Lower lobe of right lung (tissue), 2 donors: Measurements from ENCODE around the gene GCAT. TPM values are rescaled to one million over a fixed set of nuclear protein-coding genes. Genes with fewer than 3 reads are reported as not detected.

Source experiments
- ATAC-seq, 2 donors: fragments of 200-7000 bp; cut with Tn5 transposase; one replicate each; pipeline ENCODE4 v1.9.1; 2020 to 2022; ENCODE audit warnings: mild to moderate bottlenecking in 2 of 2, moderate library complexity in 2 of 2
- DNase-seq: peaks from one replicate; pipeline ENCODE4 v3.0.0-alpha.2; 2020
- H3K27ac ChIP-seq: fragments of 200-600 bp; one replicate; pipeline ENCODE4 v1.8.0; 2022
- H3K27me3 ChIP-seq: fragments of 200-600 bp; one replicate; pipeline ENCODE4 v1.8.0; 2022; ENCODE audit warnings: low read depth
- H3K36me3 ChIP-seq: fragments of 200-600 bp; one replicate; pipeline ENCODE4 v1.8.0; 2022; ENCODE audit warnings: mild to moderate bottlenecking
- H3K4me1 ChIP-seq: fragments of 200-600 bp; one replicate; pipeline ENCODE4 v1.8.0; 2022
- H3K4me3 ChIP-seq: fragments of 200-600 bp; one replicate; pipeline ENCODE4 v1.8.0; 2022; ENCODE audit warnings: mild to moderate bottlenecking
- H3K9me3 ChIP-seq: fragments of 200-600 bp; one replicate; pipeline ENCODE4 v1.8.0; 2022
- CTCF ChIP-seq: fragments of 200-600 bp; IDR thresholded peaks from one replicate; pipeline ENCODE4 v1.8.0; 2022; ENCODE audit warnings: antibody characterized with exemption, mild to moderate bottlenecking
- intact Hi-C: fragments of 100-400 bp; cut with DNase I; formaldehyde crosslinking; loops from one replicate; pipeline ENCODE4 v1.11.0; 2022
- total RNA-seq: library from RNA; stranded (reverse); fragmentation: NEBNext Ultra II Directional; extraction: Animal tissue kit (Norgen Biotek cat#: 25700); gene quantifications from one replicate; pipeline ENCODE4 v1.2.1, GENCODE V29; 2021
- donor health status: DM: no; HTN: yes; CAD: no; lungs with severe emphysema.

Gene GCAT
- total RNA-seq, 1 donor from 2014 or later, result 7.1 TPM

GRCh38 chr22:37782340-37783168 is 25.2 kb upstream of the GCAT start:
- Histone ChIP-seq H3K4me1 (no peaks in the 10 kb centered on the region), H3K27ac (no peak overlapping the region), H3K27me3 (no peaks in the 10 kb centered on the region), H3K9me3 (no peaks in the 10 kb centered on the region), H3K36me3 (no peaks in the 10 kb centered on the region), H3K4me3 (no peak overlapping the region)
- DNase-seq, result no peak
- intact Hi-C loops, result no loop called here
- ATAC-seq, result no peak
- no peak for TF ChIP-seq CTCF

- DNase-seq (peak; percentile 68), ATAC-seq (peak; percentile 56 to 73)
- no peaks in the 10 kb centered on the region for H3K36me3 ChIP-seq
- H3K4me3 ChIP-seq, result no peak overlapping the region
- no peaks in the 10 kb centered on the region for H3K4me1 ChIP-seq
- H3K27ac ChIP-seq, result no peak overlapping the region
- no peak for TF ChIP-seq CTCF
- H3K9me3 ChIP-seq, result no peaks in the 10 kb centered on the region
- no peaks in the 10 kb centered on the region for H3K27me3 ChIP-seq
- intact Hi-C loops, result no loop called here
Measured at GRCh38 chr22:37784829-37785495, 22.8 kb upstream of the GCAT start.

- Histone ChIP-seq H3K9me3 (no peaks in the 10 kb centered on the region), H3K4me3 (no peak overlapping the region), H3K36me3 (no peaks in the 10 kb centered on the region), H3K27me3 (no peaks in the 10 kb centered on the region), H3K27ac (no peak overlapping the region), H3K4me1 (no peaks in the 10 kb centered on the region)
- no peak for ATAC-seq
- TF ChIP-seq CTCF, result no peak
- DNase-seq, result no peak
- intact Hi-C loops, result no loop called here
Measured at GRCh38 chr22:37790234-37790633, 17.5 kb upstream of the GCAT start.

- no peaks in the 10 kb centered on the region for H3K27me3 ChIP-seq
- no peaks in the 10 kb centered on the region for H3K36me3 ChIP-seq
- no peak overlapping the region for H3K27ac ChIP-seq
- H3K4me1 ChIP-seq, result no peaks in the 10 kb centered on the region
- ATAC-seq, result no peak
- no peaks in the 10 kb centered on the region for H3K9me3 ChIP-seq
- TF ChIP-seq CTCF, result no peak
- intact Hi-C loops, result no loop called here
- no peak overlapping the region for H3K4me3 ChIP-seq
- no peak for DNase-seq
Measured at GRCh38 chr22:37792494-37792893, 15.2 kb upstream of the GCAT start.

- Histone ChIP-seq H3K27me3 (no peaks in the 10 kb centered on the region), H3K4me3 (no peak overlapping the region), H3K36me3 (no peaks in the 10 kb centered on the region), H3K27ac (no peak overlapping the region), H3K4me1 (no peaks in the 10 kb centered on the region), H3K9me3 (no peaks in the 10 kb centered on the region)
- intact Hi-C loops, result no loop called here
- no peak for ATAC-seq
- TF ChIP-seq CTCF, result no peak
- no peak for DNase-seq
Measured at GRCh38 chr22:37794376-37794775, 13.4 kb upstream of the GCAT start.
